ENCODE data around the gene STIM2.

GRCh38 chr4:27010334-27010940 is 149.8 kb downstream of the STIM2 start:
- TF ChIP-seq, protein P1, sequence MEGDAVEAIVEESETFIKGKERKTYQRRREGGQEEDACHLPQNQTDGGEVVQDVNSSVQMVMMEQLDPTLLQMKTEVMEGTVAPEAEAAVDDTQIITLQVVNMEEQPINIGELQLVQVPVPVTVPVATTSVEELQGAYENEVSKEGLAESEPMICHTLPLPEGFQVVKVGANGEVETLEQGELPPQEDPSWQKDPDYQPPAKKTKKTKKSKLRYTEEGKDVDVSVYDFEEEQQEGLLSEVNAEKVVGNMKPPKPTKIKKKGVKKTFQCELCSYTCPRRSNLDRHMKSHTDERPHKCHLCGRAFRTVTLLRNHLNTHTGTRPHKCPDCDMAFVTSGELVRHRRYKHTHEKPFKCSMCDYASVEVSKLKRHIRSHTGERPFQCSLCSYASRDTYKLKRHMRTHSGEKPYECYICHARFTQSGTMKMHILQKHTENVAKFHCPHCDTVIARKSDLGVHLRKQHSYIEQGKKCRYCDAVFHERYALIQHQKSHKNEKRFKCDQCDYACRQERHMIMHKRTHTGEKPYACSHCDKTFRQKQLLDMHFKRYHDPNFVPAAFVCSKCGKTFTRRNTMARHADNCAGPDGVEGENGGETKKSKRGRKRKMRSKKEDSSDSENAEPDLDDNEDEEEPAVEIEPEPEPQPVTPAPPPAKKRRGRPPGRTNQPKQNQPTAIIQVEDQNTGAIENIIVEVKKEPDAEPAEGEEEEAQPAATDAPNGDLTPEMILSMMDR (IDR thresholded peaks at IDR 0.05; ENCODE audit: low read length): peak; percentile 69
- no peak for TF ChIP-seq EZH2 (IDR thresholded peaks at IDR 0.05; ENCODE audit: borderline replicate concordance, low read length)

Measured in OCI-LY1 (cell line).